Stimulated activated naive B cell treated with anti-CD40 and anti-IgM and Interleukin-4, amounts not matched to agents 10 μg/mL and 1 μg/mL and 100 μg/mL, for 72 hours (primary cell): Measurements from ENCODE around the gene FILIP1.
"Not testable (repeated sequence)": the region's sequence is repeated elsewhere in the genome, so short reads cannot be mapped to it uniquely, and the experiment has no call there.

Experiments used
- ATAC-seq, 2 donors: fragments of 150-1000 bp; cut with Tn5 transposase; replicated peaks; 2 replicates each; pipeline ENCODE4 v1.10.0; 2021; ENCODE audit warnings: moderate library complexity in 1 of 2
- DNase-seq: peaks from one replicate; pipeline ENCODE4 v3.0.0; 2021
- H3K27ac Mint-ChIP-seq: one replicate; pipeline ENCODE4 v1.8.0; 2022; ENCODE audit warnings: mild to moderate bottlenecking, mixed read lengths
- H3K27me3 Mint-ChIP-seq, 2 donors: one replicate each; pipeline ENCODE4 v1.8.0; 2022; ENCODE audit warnings: mixed read lengths in 2 of 2
- H3K36me3 Mint-ChIP-seq, 2 donors: one replicate each; pipeline ENCODE4 v1.8.0; 2022; ENCODE audit warnings: mixed read lengths in 2 of 2, mild to moderate bottlenecking in 1 of 2
- H3K4me1 Mint-ChIP-seq, 2 donors: one replicate each; pipeline ENCODE4 v1.8.0; 2022; ENCODE audit warnings: mixed read lengths in 2 of 2, mild to moderate bottlenecking in 1 of 2
- H3K4me3 Mint-ChIP-seq, 2 donors: one replicate each; pipeline ENCODE4 v1.8.0; 2022; ENCODE audit warnings: mild to moderate bottlenecking in 2 of 2, mixed read lengths in 2 of 2, moderate library complexity in 1 of 2
- H3K9me3 Mint-ChIP-seq, 2 donors: one replicate each; pipeline ENCODE4 v1.8.0; 2022; ENCODE audit warnings: mixed read lengths in 2 of 2, mild to moderate bottlenecking in 1 of 2

FILIP1 gene

DNA sequence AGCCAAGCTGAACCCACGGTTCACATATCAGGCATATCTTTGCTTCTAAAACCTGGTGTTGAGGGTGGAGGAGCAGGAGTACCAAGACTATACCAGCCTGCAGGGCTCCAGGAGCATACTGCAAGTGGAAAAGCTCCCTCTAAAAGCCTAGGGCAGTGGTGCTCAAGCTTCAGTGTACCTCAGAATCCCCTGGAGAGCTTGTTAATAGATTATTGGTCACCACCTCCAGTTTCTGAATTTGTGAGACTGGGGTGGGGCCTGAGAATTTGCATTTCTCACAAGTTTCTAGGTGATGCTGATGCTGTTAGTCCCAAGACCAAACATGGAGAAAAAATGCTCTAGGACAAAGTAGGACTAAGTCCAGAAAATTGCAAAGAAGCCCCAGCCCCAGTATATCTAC is 65.4 kb downstream of the FILIP1 start:
- Mint-ChIP-seq H3K36me3 (peaks cover 0 to 2% of the 10 kb centered on the region in 2 donors), H3K4me3 (no peak overlapping the region), H3K4me1 (no peaks in the 10 kb centered on the region), H3K27me3 (peaks cover 0 to 4% of the 10 kb centered on the region in 2 donors), H3K27ac (no peak overlapping the region), H3K9me3 (peaks cover 4 to 5% of the 10 kb centered on the region in 2 donors)
- DNase-seq (no peak), ATAC-seq (no peak)

DNA sequence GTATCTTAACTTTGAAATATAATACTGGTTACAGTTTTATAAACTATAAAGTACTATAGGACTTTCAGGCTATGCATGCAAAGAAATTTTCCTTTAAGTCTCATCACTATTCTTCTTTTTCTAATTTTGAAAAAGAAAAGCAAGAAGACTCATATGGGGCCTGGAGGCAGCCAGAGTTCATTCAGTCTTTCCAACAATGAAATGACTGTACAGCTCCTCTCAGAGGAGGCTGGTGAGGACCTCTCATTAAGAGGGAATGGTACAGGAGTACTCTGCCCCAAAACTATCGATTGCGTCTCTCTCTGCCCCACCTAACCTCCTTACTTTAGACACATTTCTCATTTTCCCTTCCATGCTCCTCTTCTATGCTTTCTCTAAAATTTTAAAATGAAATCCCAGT is 66.3 kb downstream of the FILIP1 start:
- no peak overlapping the region for H3K27ac Mint-ChIP-seq
- no peak overlapping the region for H3K4me3 Mint-ChIP-seq
- ATAC-seq (no peak), DNase-seq (no peak)
- peaks cover 4 to 5% of the 10 kb centered on the region in 2 donors for H3K9me3 Mint-ChIP-seq
- H3K4me1 Mint-ChIP-seq, result no peaks in the 10 kb centered on the region
- peaks cover 0 to 4% of the 10 kb centered on the region in 2 donors for H3K27me3 Mint-ChIP-seq
- peaks cover 0 to 2% of the 10 kb centered on the region in 2 donors for H3K36me3 Mint-ChIP-seq

DNA sequence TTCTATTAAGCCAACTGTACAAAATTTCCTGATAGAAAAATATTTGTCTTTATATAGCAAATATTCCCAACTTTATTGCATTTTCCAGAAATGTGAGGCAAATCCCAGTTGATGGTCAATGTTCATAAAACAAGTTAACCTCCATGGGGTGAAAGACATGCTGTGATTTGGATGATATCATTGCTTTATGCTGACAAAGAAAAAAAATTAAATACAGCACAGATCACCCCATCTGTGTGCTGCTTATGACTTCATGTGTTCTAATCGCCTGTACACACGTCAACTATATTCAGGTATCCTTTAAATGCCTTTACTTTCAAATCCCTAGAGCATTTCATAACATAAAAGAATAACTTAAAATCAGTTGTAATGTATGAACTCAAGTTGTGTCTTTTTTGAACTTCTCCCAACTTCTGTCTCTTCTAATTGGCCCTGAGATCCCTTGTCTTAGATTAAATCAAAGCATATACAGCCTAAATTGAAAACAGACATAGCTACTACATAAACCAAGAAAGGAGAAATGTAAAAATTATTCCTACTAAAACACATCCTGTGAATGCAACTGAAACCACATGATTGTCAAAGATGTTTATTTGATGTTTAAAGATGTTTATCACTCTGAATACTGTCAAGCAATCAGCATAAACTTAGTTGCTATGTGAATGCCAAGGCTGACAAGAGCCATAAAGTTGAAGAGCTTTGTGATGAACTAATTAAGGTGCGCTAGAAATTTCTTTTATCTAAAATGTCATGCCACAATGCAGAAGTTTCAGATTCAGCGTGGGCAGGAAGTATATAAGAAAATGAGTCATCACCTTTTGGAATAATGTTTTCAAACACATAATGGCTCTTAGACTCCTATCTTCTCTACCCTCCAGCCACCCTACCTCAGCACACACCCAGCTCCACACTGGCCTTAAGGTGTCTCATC is 68.7 kb downstream of the FILIP1 start:
- Mint-ChIP-seq H3K4me1 (no peaks in the 10 kb centered on the region), H3K27me3 (peaks cover 0 to 4% of the 10 kb centered on the region in 2 donors), H3K27ac (no peak overlapping the region), H3K4me3 (no peak overlapping the region), H3K36me3 (no peaks in the 10 kb centered on the region), H3K9me3 (peaks cover under 1 to 2% of the 10 kb centered on the region in 2 donors)
- DNase-seq (no peak), ATAC-seq (no peak)

DNA sequence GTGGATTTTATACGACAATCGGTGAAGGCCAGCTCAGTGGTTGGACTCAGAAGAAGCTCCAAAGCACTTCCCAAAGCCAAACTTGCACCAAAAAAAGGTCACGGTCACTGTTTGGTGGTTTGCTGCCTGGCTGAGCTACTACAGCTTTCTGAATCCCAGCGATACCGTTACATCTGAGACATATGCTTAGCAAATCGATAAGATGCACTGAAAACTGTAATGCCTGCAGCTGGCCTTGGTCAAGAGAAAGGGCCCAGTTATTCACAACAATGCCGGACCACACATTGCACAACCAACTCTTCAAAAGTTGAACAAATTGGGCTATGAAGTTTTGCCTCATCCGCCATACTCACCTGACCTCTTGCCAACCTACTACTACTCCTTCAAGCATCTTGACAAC is 70.2 kb downstream of the FILIP1 start:
- Mint-ChIP-seq H3K9me3 (no peaks in the 10 kb centered on the region), H3K36me3 (no peaks in the 10 kb centered on the region), H3K27ac (no peak overlapping the region), H3K4me3 (no peak overlapping the region), H3K27me3 (peaks cover 0 to 4% of the 10 kb centered on the region in 2 donors), H3K4me1 (no peaks in the 10 kb centered on the region)
- no peak for DNase-seq
- no peak for ATAC-seq

DNA sequence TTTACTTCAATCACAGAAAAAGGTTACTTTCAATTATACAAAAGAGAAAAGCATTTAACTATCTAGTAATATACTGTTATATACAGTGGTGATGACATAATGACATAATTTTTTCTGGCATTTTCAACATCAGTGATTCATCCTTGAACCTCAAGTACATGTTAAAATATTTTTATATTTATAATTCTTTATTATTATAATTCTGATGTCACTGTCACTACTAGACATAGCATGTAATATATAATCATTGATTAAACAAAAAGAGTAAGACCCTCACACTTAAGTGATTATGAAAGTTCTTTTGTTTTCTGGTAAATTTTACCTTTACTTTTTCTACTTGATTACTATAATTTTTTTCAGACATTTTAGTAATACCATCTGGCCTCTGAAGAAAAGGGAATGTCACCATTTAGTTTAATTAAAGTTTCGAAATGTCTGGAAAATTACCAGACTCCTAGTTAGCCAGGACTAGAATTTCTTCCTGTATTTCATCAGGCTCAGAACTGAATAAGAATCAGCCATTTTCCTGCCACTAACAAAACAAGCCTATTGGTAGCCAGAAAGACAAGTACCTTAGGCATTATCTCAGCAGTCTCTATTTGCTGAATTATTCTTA is 71.5 kb downstream of the FILIP1 start:
- DNase-seq (no peak), ATAC-seq (no peak)
- Mint-ChIP-seq H3K4me3 (no peak overlapping the region), H3K27ac (no peak overlapping the region), H3K4me1 (no peaks in the 10 kb centered on the region), H3K36me3 (no peaks in the 10 kb centered on the region), H3K27me3 (peaks cover 0 to 4% of the 10 kb centered on the region in 2 donors), H3K9me3 (no peaks in the 10 kb centered on the region)

DNA sequence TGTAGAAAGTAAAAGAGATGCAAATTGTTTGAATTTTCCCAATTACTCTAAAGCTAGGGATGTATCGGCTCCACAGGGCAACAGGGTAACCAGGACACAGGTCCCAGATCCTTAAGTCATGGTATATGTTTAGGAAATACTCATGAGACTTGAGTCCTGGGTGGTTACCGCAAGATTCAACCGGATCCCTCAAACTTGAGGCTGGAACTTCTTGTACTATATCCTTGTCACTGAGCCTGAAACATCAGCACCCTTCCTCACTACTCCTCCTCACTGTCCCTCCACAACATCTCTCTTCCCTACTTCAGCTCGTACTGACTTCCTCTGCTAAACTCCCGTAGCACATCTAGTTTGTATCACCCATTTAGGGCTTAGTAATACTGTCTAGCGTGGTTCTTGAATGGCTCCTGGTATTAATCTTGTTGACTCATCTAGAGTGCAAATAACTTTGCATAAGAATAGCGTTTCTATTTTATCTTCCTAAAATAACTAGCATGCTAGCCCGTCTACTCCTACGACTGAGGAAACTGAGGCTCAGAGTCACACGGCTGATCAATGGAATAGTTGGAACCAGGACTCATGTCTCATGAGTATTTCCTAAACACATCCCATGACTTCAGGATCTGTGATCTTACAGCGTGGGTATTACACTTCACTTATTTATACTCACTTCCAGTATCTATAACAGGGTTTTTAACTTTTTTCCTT is 72.1 kb downstream of the FILIP1 start:
- H3K27ac Mint-ChIP-seq, result no peak overlapping the region
- H3K27me3 Mint-ChIP-seq, result peaks cover 0 to 2% of the 10 kb centered on the region in 2 donors
- no peaks in the 10 kb centered on the region for H3K9me3 Mint-ChIP-seq
- DNase-seq, result no peak
- ATAC-seq, result no peak
- H3K4me1 Mint-ChIP-seq, result no peaks in the 10 kb centered on the region
- H3K4me3 Mint-ChIP-seq, result no peak overlapping the region
- H3K36me3 Mint-ChIP-seq, result no peaks in the 10 kb centered on the region

DNA sequence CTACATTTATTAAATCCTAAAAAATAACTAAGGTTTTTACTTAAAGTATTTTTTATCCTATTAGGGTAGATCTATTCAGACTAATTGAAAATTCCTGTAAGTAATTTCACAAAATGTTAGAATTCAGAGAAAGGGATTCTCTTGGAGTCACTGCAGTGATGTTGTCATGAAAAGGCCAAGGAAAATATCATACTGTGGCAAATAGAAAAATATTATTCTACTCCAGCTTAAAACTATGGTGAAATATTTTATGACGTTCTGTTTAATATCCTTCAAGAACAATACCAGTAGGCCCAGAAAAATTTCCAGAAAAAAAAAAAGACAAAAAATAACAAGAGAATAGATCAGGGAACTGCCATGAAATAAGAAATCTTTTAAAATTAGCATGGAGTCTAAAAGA is 73.6 kb downstream of the FILIP1 start:
- no peaks in the 10 kb centered on the region for H3K36me3 Mint-ChIP-seq
- no peaks in the 10 kb centered on the region for H3K27me3 Mint-ChIP-seq

DNA sequence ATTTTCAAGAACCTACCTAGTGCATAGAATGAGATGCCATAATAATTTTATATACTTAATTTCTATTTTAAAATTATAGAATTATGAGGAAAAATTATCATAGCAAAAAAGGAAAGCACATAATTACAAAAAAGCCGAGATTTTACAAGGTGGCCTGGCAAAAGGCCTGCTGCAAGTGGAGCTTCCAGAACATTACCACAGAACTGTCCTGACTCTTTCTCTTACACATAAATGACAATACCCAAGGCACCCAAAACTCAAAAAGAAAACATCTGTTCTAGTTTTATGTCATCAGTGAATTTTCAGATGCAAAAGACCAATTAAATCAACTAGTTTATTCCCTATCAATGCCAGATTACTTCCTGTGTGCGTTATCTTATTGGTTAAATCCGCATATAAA is 74.2 kb downstream of the FILIP1 start:
- H3K4me3 Mint-ChIP-seq, result no peak overlapping the region
- DNase-seq, result no peak
- H3K9me3 Mint-ChIP-seq, result no peaks in the 10 kb centered on the region
- no peaks in the 10 kb centered on the region for H3K36me3 Mint-ChIP-seq
- H3K27me3 Mint-ChIP-seq, result peaks cover 0 to 5% of the 10 kb centered on the region in 2 donors
- H3K4me1 Mint-ChIP-seq, result no peaks in the 10 kb centered on the region
- no peak overlapping the region for H3K27ac Mint-ChIP-seq
- no peak for ATAC-seq

More for the DNA sequence above, 73.6 kb downstream of the FILIP1 start:
- ATAC-seq (no peak), DNase-seq (no peak)
- H3K4me3 Mint-ChIP-seq, result no peak overlapping the region
- no peaks in the 10 kb centered on the region for H3K4me1 Mint-ChIP-seq
- no peak overlapping the region for H3K27ac Mint-ChIP-seq
- H3K9me3 Mint-ChIP-seq, result no peaks in the 10 kb centered on the region

DNA sequence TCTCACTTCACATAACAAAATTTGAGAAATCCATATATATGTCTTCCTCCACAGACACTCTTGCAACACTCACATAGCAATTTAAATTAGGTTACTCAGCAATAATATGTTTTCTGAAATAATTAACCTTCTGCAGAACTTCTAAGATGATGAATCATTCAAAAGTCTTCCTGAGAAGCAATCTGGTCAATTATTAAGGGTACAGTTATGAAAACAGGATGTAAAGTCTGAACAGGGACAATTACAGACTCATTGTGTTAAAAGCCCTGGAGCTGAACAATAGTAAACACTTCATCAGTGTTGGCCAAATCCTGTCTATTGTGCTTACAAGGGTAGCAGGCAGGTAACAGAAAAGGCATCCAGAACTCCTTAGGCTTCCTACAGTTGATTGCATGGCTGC is 75.4 kb downstream of the FILIP1 start:
- H3K4me3 Mint-ChIP-seq, result no peak overlapping the region
- no peak for DNase-seq
- H3K36me3 Mint-ChIP-seq, result no peaks in the 10 kb centered on the region
- ATAC-seq, result no peak
- H3K9me3 Mint-ChIP-seq, result no peaks in the 10 kb centered on the region
- no peaks in the 10 kb centered on the region for H3K4me1 Mint-ChIP-seq
- peaks cover 5 to 10% of the 10 kb centered on the region in 2 donors for H3K27me3 Mint-ChIP-seq
- no peak overlapping the region for H3K27ac Mint-ChIP-seq

DNA sequence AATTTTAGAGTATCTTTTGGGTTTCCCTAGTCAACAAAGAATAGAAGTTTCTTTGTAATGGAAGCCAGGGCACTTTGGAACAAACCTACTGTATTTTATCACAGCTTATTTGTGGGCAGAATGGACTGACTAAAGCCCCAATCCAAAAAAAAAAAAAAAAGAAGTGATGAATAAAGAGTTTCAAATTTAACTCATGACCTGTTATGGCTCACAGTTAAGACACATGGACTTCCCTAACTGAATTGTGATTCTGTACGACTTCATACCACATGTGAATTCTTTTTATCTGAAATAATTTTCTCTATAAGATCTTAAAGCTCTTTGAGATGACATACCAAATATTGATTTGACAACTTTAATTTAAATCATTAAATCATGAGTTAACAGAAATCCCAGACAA is 77.2 kb downstream of the FILIP1 start:
- no peaks in the 10 kb centered on the region for H3K9me3 Mint-ChIP-seq
- no peak overlapping the region for H3K4me3 Mint-ChIP-seq
- H3K27ac Mint-ChIP-seq, result no peak overlapping the region
- no peak for ATAC-seq
- no peaks in the 10 kb centered on the region for H3K36me3 Mint-ChIP-seq
- peaks cover 5 to 11% of the 10 kb centered on the region in 2 donors for H3K27me3 Mint-ChIP-seq
- H3K4me1 Mint-ChIP-seq, result no peaks in the 10 kb centered on the region
- no peak for DNase-seq

DNA sequence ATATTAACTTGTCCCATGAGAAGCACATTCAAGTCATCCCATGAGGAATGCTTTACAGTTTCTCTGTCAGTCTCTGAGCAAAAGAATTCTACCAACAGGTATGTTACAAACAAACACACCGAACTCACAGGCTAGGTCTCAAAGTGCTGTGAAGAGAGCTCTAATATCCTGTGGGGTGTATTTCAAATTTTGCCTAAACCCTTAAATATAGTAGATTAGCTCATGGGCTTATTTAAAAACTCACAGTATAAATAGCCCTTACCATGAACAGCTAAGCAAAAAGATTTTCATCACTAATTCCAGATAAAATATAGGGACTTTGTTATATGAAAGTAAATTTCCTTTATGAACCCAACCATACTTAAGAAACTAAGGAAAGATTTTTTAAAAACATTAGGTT is 77.8 kb downstream of the FILIP1 start:
- Mint-ChIP-seq H3K27ac (no peak overlapping the region), H3K27me3 (peaks cover 5 to 11% of the 10 kb centered on the region in 2 donors), H3K4me1 (no peaks in the 10 kb centered on the region)

DNA sequence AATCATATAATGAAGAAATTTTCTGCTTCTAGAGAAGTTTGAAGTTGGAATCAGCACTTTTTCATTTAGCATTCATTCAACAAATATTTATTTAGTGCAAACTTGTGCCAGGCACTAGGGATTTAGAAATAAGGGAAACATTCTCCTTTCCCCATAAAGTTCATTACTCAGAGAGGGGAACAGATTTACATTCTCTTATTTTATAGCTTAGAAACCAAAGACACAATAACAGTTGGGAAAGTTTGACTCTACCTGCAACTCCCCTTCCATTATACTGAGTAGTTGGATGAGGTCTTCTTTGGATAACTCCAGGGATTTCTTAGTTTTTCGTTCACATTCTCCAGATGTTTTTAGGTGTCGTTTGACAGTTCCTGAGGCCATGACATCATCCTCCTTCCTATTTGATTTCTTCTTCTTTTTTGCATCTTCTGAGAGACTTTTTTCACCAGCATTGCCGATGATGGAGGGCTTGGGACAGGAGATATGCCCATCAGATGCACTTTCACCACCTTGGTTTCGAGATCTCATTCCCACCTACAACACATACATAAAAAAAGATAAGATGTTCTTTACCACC is 79.1 kb downstream of the FILIP1 start:
- H3K36me3 Mint-ChIP-seq, result no peaks in the 10 kb centered on the region
- no peak overlapping the region for H3K27ac Mint-ChIP-seq
- H3K4me1 Mint-ChIP-seq, result no peaks in the 10 kb centered on the region
- peaks cover 4 to 5% of the 10 kb centered on the region in 2 donors for H3K9me3 Mint-ChIP-seq
- DNase-seq (no peak), ATAC-seq (no peak)
- H3K27me3 Mint-ChIP-seq, result peaks cover 5 to 11% of the 10 kb centered on the region in 2 donors
- H3K4me3 Mint-ChIP-seq, result no peak overlapping the region

More for the DNA sequence above, 77.8 kb downstream of the FILIP1 start:
- DNase-seq (no peak), ATAC-seq (no peak)
- no peak overlapping the region for H3K4me3 Mint-ChIP-seq
- no peaks in the 10 kb centered on the region for H3K9me3 Mint-ChIP-seq
- H3K36me3 Mint-ChIP-seq, result no peaks in the 10 kb centered on the region

DNA sequence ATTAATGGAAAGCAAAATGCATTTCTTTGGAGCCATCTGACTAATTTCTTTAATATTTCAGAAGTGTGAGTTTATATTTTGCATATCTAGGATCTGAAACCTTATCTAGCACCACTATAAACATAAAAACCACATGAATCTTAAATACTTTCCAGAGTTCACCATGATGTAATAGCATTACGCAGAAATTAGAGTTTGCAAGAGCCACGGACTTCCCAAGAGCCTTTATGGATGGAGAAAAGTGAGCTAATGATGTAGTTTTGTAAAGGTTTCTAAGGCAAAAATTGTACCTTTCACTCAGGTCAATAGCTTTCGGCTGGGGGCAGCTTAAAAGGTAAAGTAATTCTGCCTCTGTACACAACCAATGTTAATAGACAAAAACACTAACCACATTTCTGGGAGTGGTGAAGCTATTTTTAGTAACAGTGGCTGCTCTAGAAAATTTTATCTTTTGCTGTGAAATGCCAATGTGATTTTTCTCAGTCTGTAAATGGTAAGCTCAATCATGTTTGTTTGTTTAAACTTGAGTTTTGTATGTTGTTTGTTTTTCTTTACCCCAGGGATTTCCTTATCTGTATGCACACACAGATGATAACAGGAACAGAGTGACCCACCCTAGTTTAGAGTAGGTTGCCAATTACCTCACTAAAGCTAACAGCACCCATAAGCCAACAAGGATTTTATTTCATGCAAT is 80.5 kb downstream of the FILIP1 start:
- Mint-ChIP-seq H3K9me3 (peaks cover 4 to 6% of the 10 kb centered on the region in 2 donors), H3K36me3 (no peaks in the 10 kb centered on the region), H3K27ac (no peak overlapping the region), H3K4me1 (no peaks in the 10 kb centered on the region), H3K4me3 (no peak overlapping the region), H3K27me3 (peaks cover 5 to 11% of the 10 kb centered on the region in 2 donors)
- ATAC-seq, result no peak
- DNase-seq, result no peak

DNA sequence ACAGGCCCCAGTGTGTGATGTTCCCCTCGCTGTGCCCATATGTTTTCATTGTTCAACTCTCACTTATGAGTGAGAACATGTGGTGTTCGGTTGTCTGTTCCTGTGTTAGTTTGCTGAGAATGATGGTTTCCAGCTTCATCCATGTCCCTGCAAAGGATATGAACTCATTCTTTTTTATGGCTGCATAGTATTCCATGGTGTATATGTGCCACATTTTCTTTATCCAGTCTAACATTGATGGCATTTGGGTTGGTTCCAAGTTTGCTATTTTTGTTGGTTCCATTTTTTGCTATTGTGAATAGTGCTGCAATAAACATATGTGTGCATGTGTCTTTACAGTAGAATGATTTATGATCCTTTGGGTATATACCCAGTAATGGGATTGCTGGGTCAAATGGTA is 83.0 kb downstream of the FILIP1 start:
- not testable (repeated sequence) for H3K4me3 Mint-ChIP-seq, H3K4me1 Mint-ChIP-seq, ATAC-seq, H3K27ac Mint-ChIP-seq, DNase-seq, H3K36me3 Mint-ChIP-seq, H3K9me3 Mint-ChIP-seq
- H3K27me3 Mint-ChIP-seq, result peaks cover 5 to 11% of the 10 kb centered on the region in 2 donors
